ENCODE measurements around the gene KLK8. TPM values are rescaled to one million over a fixed set of nuclear protein-coding genes. Genes with fewer than 3 reads are reported as not detected.

Gene KLK8
- total RNA-seq, 1 donor from 2014 or later, result not detected

DNA sequence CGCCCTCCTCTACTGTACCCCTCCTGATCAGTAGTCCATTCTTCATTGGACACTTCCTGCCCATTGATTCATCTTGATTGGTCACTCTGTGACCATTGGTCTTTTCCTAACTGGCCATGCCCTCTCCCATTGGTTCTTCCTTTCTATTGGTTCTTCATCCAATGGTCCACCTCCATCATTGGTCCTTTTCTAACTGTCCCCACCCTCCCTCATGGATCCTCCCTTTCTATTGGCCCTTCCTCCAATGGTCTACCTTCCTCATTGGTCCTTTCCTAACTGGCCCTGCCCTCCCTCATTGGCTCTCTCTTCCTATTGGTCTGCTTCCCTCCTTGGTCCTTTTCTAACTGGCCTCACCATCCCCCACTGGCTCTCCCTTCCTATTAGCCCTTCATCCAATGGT is 39.2 kb downstream of the KLK8 start:
- TF ChIP-seq, protein P1, sequence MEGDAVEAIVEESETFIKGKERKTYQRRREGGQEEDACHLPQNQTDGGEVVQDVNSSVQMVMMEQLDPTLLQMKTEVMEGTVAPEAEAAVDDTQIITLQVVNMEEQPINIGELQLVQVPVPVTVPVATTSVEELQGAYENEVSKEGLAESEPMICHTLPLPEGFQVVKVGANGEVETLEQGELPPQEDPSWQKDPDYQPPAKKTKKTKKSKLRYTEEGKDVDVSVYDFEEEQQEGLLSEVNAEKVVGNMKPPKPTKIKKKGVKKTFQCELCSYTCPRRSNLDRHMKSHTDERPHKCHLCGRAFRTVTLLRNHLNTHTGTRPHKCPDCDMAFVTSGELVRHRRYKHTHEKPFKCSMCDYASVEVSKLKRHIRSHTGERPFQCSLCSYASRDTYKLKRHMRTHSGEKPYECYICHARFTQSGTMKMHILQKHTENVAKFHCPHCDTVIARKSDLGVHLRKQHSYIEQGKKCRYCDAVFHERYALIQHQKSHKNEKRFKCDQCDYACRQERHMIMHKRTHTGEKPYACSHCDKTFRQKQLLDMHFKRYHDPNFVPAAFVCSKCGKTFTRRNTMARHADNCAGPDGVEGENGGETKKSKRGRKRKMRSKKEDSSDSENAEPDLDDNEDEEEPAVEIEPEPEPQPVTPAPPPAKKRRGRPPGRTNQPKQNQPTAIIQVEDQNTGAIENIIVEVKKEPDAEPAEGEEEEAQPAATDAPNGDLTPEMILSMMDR (conservative IDR thresholded peaks at IDR 0.05), result no peak
- H3K27ac Mint-ChIP-seq (ENCODE audit: unreplicated experiment), result no peak overlapping the region
- no peak for DNase-seq (ENCODE audit: low read depth, low spot score)
- H3K36me3 Mint-ChIP-seq (ENCODE audit: low read depth), result peaks cover 3% of the 10 kb centered on the region
- H3K4me1 Mint-ChIP-seq, result peaks cover 4% of the 10 kb centered on the region
- H3K9me3 Mint-ChIP-seq, result peaks cover 14% of the 10 kb centered on the region
- peaks cover 61% of the 10 kb centered on the region for H3K27me3 Mint-ChIP-seq (ENCODE audit: low read depth)
- H3K4me3 Mint-ChIP-seq, result no peak overlapping the region

- H3K27ac Mint-ChIP-seq (ENCODE audit: unreplicated experiment), result no peak overlapping the region
Observed at GRCh38 chr19:50959731-50960500, 41.5 kb downstream of the KLK8 start.

GRCh38 chr19:50957587-50957986 is 43.8 kb downstream of the KLK8 start:
- DNase-seq (ENCODE audit: low read depth, low spot score), result no peak
- H3K27me3 Mint-ChIP-seq (ENCODE audit: low read depth), result peaks cover 41% of the 10 kb centered on the region
- H3K27ac Mint-ChIP-seq (ENCODE audit: unreplicated experiment), result no peak overlapping the region
- H3K4me1 Mint-ChIP-seq, result peaks cover 4% of the 10 kb centered on the region
- peaks cover 10% of the 10 kb centered on the region for H3K9me3 Mint-ChIP-seq
- TF ChIP-seq, protein P1 (conservative IDR thresholded peaks at IDR 0.05), result no peak
- H3K4me3 Mint-ChIP-seq, result no peak overlapping the region
- H3K36me3 Mint-ChIP-seq (ENCODE audit: low read depth), result peaks cover 3% of the 10 kb centered on the region

More at GRCh38 chr19:50959731-50960500, 41.5 kb downstream of the KLK8 start:
- TF ChIP-seq, protein P1 (conservative IDR thresholded peaks at IDR 0.05), result no peak
- Mint-ChIP-seq H3K9me3 (peaks cover 14% of the 10 kb centered on the region), H3K27me3 (ENCODE audit: low read depth) (peaks cover 51% of the 10 kb centered on the region), H3K36me3 (ENCODE audit: low read depth) (peaks cover 3% of the 10 kb centered on the region), H3K4me1 (peaks cover 4% of the 10 kb centered on the region), H3K4me3 (no peak overlapping the region)
- DNase-seq (ENCODE audit: low read depth, low spot score), result no peak

DNA sequence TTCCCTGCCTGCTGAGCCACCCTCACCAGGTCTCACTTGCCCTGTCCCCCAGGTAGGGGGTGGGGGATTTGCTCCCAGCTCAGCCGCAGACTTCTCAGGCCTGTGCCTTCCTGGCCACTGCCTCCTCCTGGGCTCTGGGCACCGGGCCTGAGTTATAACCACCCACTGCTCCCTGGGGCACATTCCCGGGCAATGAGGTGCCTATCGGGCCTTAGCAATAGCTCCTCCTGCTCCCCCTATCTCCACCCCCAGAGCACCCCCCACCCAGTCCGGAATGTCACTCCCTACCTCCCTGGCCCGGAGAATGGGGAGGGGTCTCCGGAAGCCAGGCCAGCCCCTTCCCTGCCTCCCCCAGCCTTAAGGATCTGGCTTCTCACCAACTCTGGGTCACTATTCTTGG is 48.5 kb downstream of the KLK8 start, which contains the start of gene KLK5:
Gene KLK5 (minus strand): TSS at position 129 of the 400 bp plus-strand sequence. CDS start 381 bp downstream, outside the sequence.
- Mint-ChIP-seq H3K27me3 (ENCODE audit: low read depth) (peaks cover 26% of the 10 kb centered on the region), H3K9me3 (no peaks in the 10 kb centered on the region), H3K36me3 (ENCODE audit: low read depth) (no peaks in the 10 kb centered on the region), H3K4me1 (no peaks in the 10 kb centered on the region), H3K27ac (ENCODE audit: unreplicated experiment) (peak within 1 kb of the TSS; percentile 51), H3K4me3 (no peak within 1 kb of the TSS)
- TF ChIP-seq, protein P1 (conservative IDR thresholded peaks at IDR 0.05), result no peak
- DNase-seq (ENCODE audit: low read depth, low spot score), result no peak

- DNase-seq (ENCODE audit: low read depth, low spot score), result no peak
- TF ChIP-seq, protein P1 (conservative IDR thresholded peaks at IDR 0.05), result no peak
Observed at GRCh38 chr19:50949861-50950260, 51.5 kb downstream of the KLK8 start.

More at GRCh38 chr19:50949861-50950260, 51.5 kb downstream of the KLK8 start:
- no peaks in the 10 kb centered on the region for H3K9me3 Mint-ChIP-seq
- no peak overlapping the region for H3K27ac Mint-ChIP-seq (ENCODE audit: unreplicated experiment)
- peaks cover 41% of the 10 kb centered on the region for H3K27me3 Mint-ChIP-seq (ENCODE audit: low read depth)
- H3K4me1 Mint-ChIP-seq, result no peaks in the 10 kb centered on the region
- no peak overlapping the region for H3K4me3 Mint-ChIP-seq
- no peaks in the 10 kb centered on the region for H3K36me3 Mint-ChIP-seq (ENCODE audit: low read depth)
